HG02571 (cell line): ENCODE measurements around the gene RHBG.

Source experiments
- ATAC-seq: cut with Tn5 transposase; IDR thresholded peaks from one replicate; pipeline ENCODE4 v1.9.1; 2021; ENCODE audit warnings: mild to moderate bottlenecking, moderate library complexity; ENCODE audit not compliant: unreplicated experiment

Gene RHBG

DNA sequence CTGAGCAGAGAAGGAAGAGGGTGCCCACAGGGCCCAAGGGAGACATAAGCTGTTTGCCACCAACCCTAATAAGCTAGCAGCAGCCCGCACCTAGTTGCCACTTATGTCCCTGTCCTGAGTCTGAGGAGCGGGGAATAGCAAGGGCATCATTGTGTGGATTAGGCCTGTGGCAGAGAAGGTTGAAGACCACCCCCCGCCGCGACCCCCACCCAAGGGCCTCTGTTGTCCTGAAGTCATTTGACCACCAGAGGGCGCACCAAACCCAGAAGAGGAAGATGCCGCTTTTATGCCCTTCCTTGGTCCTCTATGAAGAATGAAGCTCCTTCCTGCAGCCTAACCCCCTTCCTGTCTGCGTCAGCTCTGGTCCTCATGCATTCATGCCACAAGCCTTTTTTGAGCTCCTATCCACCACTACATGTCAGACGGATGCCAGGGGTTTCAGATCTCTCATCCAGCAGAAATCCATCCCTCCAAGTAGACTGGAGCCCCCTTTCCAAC, 16.6 kb downstream of the RHBG start:
- no peak for ATAC-seq

- ATAC-seq: no peak
Measured at GRCh38 chr1:156386134-156386901, 17.3 kb downstream of the RHBG start.

DNA sequence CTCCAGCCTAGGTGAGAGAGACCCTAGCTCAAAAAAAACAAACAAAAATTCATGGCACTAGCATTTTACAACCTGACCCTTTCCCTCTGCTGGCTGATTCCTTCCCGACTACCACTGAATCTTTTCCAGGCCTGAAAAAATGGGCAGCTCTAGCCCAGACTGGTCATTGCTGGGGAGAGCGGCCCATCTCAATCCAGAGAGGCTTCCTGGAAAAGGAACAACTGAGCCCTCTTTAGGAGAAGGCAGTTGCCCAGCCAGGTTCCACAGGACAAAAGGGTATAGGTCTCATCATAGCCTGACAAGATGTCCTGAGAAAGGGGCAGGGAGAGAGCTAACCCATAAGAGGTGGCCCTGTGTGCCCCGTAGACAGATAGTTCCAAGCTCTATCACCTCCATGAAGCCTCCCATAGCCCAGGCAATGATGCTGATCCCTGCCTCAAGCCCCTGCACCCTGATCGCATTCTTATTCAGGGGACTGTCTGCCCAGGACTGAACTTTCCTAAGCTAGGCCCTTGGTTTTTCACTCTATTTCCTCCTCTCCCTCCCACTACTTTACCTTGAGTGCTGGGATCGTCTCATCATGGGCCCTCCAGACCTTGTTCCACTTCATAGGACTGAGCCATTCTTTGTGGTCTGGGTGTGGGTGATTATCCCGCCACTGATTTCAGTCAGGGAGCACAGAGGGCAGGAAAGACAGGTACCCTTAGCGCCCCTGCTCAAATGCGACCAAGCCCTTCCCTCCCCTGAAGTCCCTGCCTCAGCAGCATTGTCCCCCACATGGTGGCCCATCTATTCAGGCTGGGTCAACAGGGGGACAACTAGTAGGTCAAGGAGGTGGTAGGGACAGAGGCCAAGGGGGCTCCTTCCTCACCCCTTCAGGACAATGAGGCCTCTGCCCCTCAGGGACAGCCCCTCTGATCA, 18.2 kb downstream of the RHBG start:
- ATAC-seq: no peak

- ATAC-seq: no peak
Measured at GRCh38 chr1:156387870-156388173, 18.8 kb downstream of the RHBG start.

GRCh38 chr1:156388174-156389137, 19.4 kb downstream of the RHBG start:
- no peak for ATAC-seq

- no peak for ATAC-seq
Measured at GRCh38 chr1:156389311-156389710, 20.3 kb downstream of the RHBG start.

GRCh38 chr1:156390469-156391365, 21.7 kb downstream of the RHBG start:
- ATAC-seq: no peak

DNA sequence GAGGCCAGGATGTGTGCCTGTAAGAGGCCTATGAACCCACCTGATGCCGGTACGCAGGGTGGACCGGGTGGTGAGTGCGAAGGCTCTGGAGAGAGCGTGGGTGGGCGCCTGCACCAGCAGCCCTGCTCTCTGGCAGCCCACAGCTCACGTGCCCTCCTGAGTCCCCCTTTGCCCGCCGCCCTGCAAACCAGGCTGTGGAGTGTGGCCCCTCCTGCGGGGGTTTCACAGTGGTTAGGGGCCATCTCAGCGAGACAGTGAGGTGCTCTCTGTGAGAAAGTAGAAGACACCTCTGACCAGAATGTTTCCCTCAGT, 22.3 kb downstream of the RHBG start:
- no peak for ATAC-seq

DNA sequence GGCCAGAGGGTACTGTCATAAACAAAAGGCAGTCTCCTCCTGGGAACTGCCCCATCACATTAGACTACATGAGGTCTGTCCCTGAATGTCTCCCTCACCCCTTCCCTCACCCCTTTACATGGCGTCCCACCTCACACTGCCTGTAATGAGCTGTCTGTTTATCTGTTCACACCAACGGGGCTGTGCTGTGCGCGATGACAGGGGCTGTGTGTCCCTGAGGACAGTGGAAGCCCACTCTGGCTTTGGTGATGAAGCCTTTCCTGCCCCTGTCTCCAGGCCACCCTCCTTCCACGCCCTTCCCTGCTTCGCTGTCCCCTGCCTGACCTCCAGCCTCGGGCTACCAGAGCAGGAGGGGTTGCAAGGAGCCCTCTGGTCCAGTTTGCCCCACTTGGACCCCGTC, 22.7 kb downstream of the RHBG start:
- no peak for ATAC-seq

- no peak for ATAC-seq
Measured at GRCh38 chr1:156392452-156392853, 23.4 kb downstream of the RHBG start.

- no peak for ATAC-seq
Measured at GRCh38 chr1:156393095-156393494, 24.1 kb downstream of the RHBG start.

DNA sequence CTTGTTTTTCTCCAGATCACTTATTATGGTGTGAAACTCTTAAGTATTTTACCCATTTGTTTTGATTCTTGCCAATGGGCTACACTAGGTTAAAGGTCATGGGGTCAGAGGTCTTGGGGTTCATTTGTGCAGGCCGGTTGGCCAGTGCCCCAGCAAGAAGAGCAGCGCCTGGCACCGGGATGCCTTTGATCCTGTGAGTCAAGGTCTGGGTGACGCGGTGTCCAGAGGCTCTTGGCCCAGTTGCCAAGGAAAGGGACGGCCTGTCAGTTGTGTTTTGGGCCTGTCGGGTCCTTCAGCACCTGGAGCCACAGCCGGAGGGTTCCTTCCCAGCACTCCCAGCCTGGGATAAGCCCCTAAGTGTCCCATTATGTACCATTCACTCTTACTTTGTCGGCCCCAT, 25.1 kb downstream of the RHBG start:
- no peak for ATAC-seq

- no peak for ATAC-seq
Measured at GRCh38 chr1:156394835-156395461, 25.9 kb downstream of the RHBG start.

GRCh38 chr1:156399355-156400125, 30.5 kb downstream of the RHBG start:
- ATAC-seq: no peak

- ATAC-seq: no peak
Measured at GRCh38 chr1:156400191-156400935, 31.4 kb downstream of the RHBG start.

GRCh38 chr1:156401041-156401574, 32.1 kb downstream of the RHBG start:
- no peak for ATAC-seq

- no peak for ATAC-seq
Measured at GRCh38 chr1:156401681-156402081, 32.7 kb downstream of the RHBG start.
